SU-DHL-6 (cell line): ENCODE data around the gene TMEM151B.

Source experiments
- H2AFZ ChIP-seq: fragments of 200-600 bp; sonication (generic); 2 replicates; pipeline ENCODE4 v1.6.1; 2014; ENCODE audit warnings: low read depth, mild to moderate bottlenecking, moderate library complexity, mixed read lengths, antibody characterized with exemption, low read length; ENCODE audit not compliant: severe bottlenecking
- H3F3A ChIP-seq: fragments of 200-600 bp; shearing (Covaris generic); 2 replicates; pipeline ENCODE4 v1.6.0; 2016; ENCODE audit warnings: antibody characterized with exemption, mild to moderate bottlenecking; ENCODE audit not compliant: insufficient read depth
- H3K27ac ChIP-seq: fragments of 200-600 bp; sonication (generic); 2 replicates; pipeline ENCODE4 v1.5.1; 2016; ENCODE audit warnings: low read depth, mild to moderate bottlenecking, low read length, moderate library complexity, mixed read lengths
- H3K27me3 ChIP-seq: fragments of 200-600 bp; sonication (generic), shearing (Covaris generic); 2 replicates; pipeline ENCODE4 v1.6.0; 2014; ENCODE audit warnings: mild to moderate bottlenecking, low read length
- H3K36me3 ChIP-seq: fragments of 200-600 bp; sonication (generic); 2 replicates; pipeline ENCODE4 v1.6.1; 2014; ENCODE audit warnings: mild to moderate bottlenecking, low read length, mixed read lengths
- H3K4me2 ChIP-seq: fragments of 300-600, 200-600 bp; shearing (Covaris generic), sonication (generic); 2 replicates; pipeline ENCODE4 v1.6.0; 2014; ENCODE audit warnings: low read length, low read depth, mild to moderate bottlenecking; ENCODE audit not compliant: poor library complexity, severe bottlenecking
- H3K4me3 ChIP-seq: fragments of 200-600 bp; sonication (generic); 2 replicates; pipeline ENCODE4 v1.5.1; 2014; ENCODE audit warnings: antibody characterized with exemption, low read length, mild to moderate bottlenecking, mixed read lengths; ENCODE audit not compliant: insufficient read depth, poor library complexity, severe bottlenecking
- H3K79me2 ChIP-seq: fragments of 200-600 bp; sonication (generic); 2 replicates; pipeline ENCODE4 v1.6.1; 2014; ENCODE audit warnings: mild to moderate bottlenecking, low read length, moderate library complexity; ENCODE audit not compliant: insufficient read depth
- H3K9ac ChIP-seq: fragments of 200-600 bp; sonication (generic); 2 replicates; pipeline ENCODE4 v1.7.0; 2014; ENCODE audit warnings: mild to moderate bottlenecking, low read length
- H3K9me2 ChIP-seq: fragments of 200-600 bp; sonication (generic); replicated peaks from 2 replicates; pipeline ENCODE4 v1.6.1; 2014; ENCODE audit warnings: low read length; ENCODE audit not compliant: insufficient read depth
- H3K9me3 ChIP-seq: fragments of 200-600 bp; sonication (generic); 2 replicates; pipeline ENCODE4 v1.6.1; 2014; ENCODE audit warnings: low read length, mixed read lengths; ENCODE audit not compliant: insufficient read depth
- H4K20me1 ChIP-seq: fragments of 200-600 bp; sonication (generic); 2 replicates; pipeline ENCODE4 v1.6.1; 2014; ENCODE audit warnings: low read depth, mild to moderate bottlenecking, antibody characterized with exemption, low read length, moderate library complexity, mixed read lengths
- CTCF ChIP-seq: fragments of 200-600 bp; sonication (generic); IDR thresholded peaks from one replicate; pipeline ENCODE4 v1.5.1; 2017; ENCODE audit warnings: antibody characterized with exemption, mild to moderate bottlenecking, low read length, moderate library complexity; ENCODE audit not compliant: insufficient read depth, poor library complexity, severe bottlenecking
- EZH2phosphoT487 ChIP-seq: fragments of 200-600 bp; sonication (generic), shearing (Covaris generic); conservative IDR thresholded peaks from 2 replicates; pipeline ENCODE4 v1.6.1; 2018; ENCODE audit warnings: mild to moderate bottlenecking, antibody characterized with exemption, low read length, moderate library complexity, mixed read lengths

The TMEM151B gene

GRCh38 chr6:44338228-44339122, 68.2 kb downstream of the TMEM151B start:
- TF ChIP-seq CTCF (peak; percentile 98), EZH2phosphoT487 (no peak)
- Histone ChIP-seq H3K27me3 (no peaks in the 10 kb centered on the region; the same call in 1 of the 2 replicates), H4K20me1 (no peaks in the 10 kb centered on the region), H3F3A (no peaks in the 10 kb centered on the region), H3K4me2 (no peak overlapping the region), H3K9ac (no peak overlapping the region), H3K79me2 (no peaks in the 10 kb centered on the region), H3K9me2 (no peaks in the 10 kb centered on the region), H3K36me3 (no peaks in the 10 kb centered on the region), H3K9me3 (no peaks in the 10 kb centered on the region), H2AFZ (no peak overlapping the region), H3K4me3 (no peak overlapping the region), H3K27ac (no peak overlapping the region)

DNA sequence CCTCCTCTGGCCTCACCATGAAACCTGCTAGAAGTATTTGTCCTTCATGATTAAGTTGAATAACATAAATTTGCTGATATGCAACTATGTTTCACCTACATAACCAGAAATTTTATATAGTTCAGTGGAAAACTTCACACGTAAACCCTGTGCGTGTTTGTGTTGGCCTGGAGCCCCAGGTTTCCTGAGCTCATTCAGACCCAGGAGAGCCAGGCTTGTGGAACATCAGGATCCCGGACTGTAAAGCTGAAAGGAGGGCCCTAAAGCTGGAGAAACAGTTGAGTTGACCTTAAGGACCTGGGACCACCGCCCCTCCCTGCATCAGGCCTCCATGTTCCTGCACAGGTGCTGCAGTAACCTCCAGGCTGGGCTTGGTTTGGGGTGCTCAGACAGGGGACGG, 69.1 kb downstream of the TMEM151B start:
- H3K27me3 ChIP-seq, result no peaks in the 10 kb centered on the region; the same call in 1 of the 2 replicates
- H3K4me3 ChIP-seq, result no peak overlapping the region
- TF ChIP-seq EZH2phosphoT487, result no peak
- no peaks in the 10 kb centered on the region for H3K36me3 ChIP-seq
- no peak overlapping the region for H3K27ac ChIP-seq
- H3K9me2 ChIP-seq, result no peaks in the 10 kb centered on the region
- H3K79me2 ChIP-seq, result no peaks in the 10 kb centered on the region
- no peak overlapping the region for H3K4me2 ChIP-seq
- no peaks in the 10 kb centered on the region for H3F3A ChIP-seq
- no peak overlapping the region for H2AFZ ChIP-seq
- no peaks in the 10 kb centered on the region for H4K20me1 ChIP-seq
- no peak overlapping the region for H3K9ac ChIP-seq
- H3K9me3 ChIP-seq, result no peaks in the 10 kb centered on the region

DNA sequence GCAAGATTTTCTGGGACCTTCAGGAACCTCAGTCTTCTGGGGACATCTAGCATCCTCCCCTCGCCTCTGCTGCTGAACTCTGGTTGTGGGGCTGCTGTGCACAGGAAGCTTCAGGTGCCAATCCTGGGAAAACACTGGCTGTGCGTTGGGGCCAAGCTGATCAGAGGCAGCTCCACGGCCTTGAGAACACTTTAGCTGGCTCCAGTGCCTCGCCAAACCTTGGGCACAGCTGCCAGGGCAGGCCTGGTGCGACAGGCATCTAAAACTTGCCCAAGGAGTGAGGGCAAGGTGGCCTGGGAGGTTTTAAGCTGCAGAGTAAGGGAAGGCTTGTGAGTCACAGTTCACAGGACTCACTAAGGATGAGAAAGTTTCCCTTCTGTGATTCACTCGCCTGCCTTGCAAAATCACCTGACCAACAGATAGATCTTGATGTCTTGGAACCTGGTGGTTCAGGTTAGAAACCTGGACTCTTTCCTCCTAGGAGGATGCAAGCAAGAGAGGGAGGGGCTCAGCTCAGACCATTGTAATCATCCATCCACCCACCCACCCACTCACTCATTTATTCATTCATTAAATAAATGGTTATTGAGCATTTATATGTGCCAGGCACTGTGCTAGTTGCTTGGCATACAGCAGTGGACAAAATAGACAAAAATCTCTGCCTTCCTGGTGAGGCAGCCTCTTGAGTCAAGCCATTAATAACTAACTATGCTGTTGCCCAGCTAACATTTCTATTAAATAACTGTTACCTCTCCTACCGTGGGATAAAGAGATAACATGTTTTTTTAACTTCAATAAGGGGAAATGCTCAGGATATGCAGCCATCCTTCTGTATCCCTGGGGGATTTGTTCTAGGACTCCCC, 69.7 kb downstream of the TMEM151B start:
- H3F3A ChIP-seq, result no peaks in the 10 kb centered on the region

More for the DNA sequence above, 69.7 kb downstream of the TMEM151B start:
- no peak for TF ChIP-seq EZH2phosphoT487
- TF ChIP-seq CTCF, result no peak
- no peak overlapping the region for H3K4me2 ChIP-seq
- H3K79me2 ChIP-seq, result no peaks in the 10 kb centered on the region
- H3K9ac ChIP-seq, result no peak overlapping the region
- H3K9me3 ChIP-seq, result no peaks in the 10 kb centered on the region
- H3K36me3 ChIP-seq, result no peaks in the 10 kb centered on the region
- no peaks in the 10 kb centered on the region for H4K20me1 ChIP-seq
- no peak overlapping the region for H3K27ac ChIP-seq
- no peak overlapping the region for H3K4me3 ChIP-seq
- no peaks in the 10 kb centered on the region for H3K9me2 ChIP-seq
- H3K27me3 ChIP-seq, result no peaks in the 10 kb centered on the region; the same call in 1 of the 2 replicates
- H2AFZ ChIP-seq, result no peak overlapping the region
